ENCODE results near the gene GCC2.
A peak's percentile ranks its signal among the peaks of the same experiment; 100 is the strongest.

The GCC2 gene

GRCh38 chr2:108448678-108449409 lies at the start of gene GCC2:
GCC2 (plus strand) TSS chr2:108449206; CDS start chr2:108449275, 69 bp downstream.
- Mint-ChIP-seq H3K4me3 (peak within 1 kb of the TSS; percentile 90 to 99), H3K4me1 (peaks cover 15 to 34% of the 10 kb centered on the region in 2 donors), H3K9me3 (no peaks in the 10 kb centered on the region), H3K27ac (peak within 1 kb of the TSS; percentile 97), H3K27me3 (no peaks in the 10 kb centered on the region), H3K36me3 (peaks cover 10 to 24% of the 10 kb centered on the region in 2 donors)
- DNase-seq (peak; percentile 95), ATAC-seq (replicated peaks) (peak; percentile 97 to 99)

- Mint-ChIP-seq H3K4me3 (no peak overlapping the region), H3K27ac (no peak overlapping the region), H3K9me3 (peaks cover 20 to 35% of the 10 kb centered on the region in 2 donors), H3K36me3 (peaks cover 2 to 11% of the 10 kb centered on the region in 2 donors), H3K4me1 (no peaks in the 10 kb centered on the region), H3K27me3 (peaks cover 8 to 12% of the 10 kb centered on the region in 2 donors)
- ATAC-seq (replicated peaks) (no peak), DNase-seq (no peak)
These were observed 49.5 kb upstream of the GCC2 start for GRCh38 chr2:108399479-108399878.

GRCh38 chr2:108401800-108402199 lies 47.2 kb upstream of the GCC2 start:
- H3K27ac Mint-ChIP-seq, result no peak overlapping the region
- peaks cover 5 to 16% of the 10 kb centered on the region in 2 donors for H3K36me3 Mint-ChIP-seq
- H3K27me3 Mint-ChIP-seq, result peaks cover 5 to 12% of the 10 kb centered on the region in 2 donors
- DNase-seq (no peak), ATAC-seq (replicated peaks) (no peak)
- no peaks in the 10 kb centered on the region for H3K4me1 Mint-ChIP-seq
- no peak overlapping the region for H3K4me3 Mint-ChIP-seq
- H3K9me3 Mint-ChIP-seq, result peaks cover 28 to 48% of the 10 kb centered on the region in 2 donors

GRCh38 chr2:108403494-108403893 lies 45.5 kb upstream of the GCC2 start:
- ATAC-seq (replicated peaks), result no peak
- H3K27me3 Mint-ChIP-seq, result peaks cover 9 to 22% of the 10 kb centered on the region in 2 donors
- H3K36me3 Mint-ChIP-seq, result peaks cover 3 to 11% of the 10 kb centered on the region in 2 donors
- H3K4me1 Mint-ChIP-seq, result no peaks in the 10 kb centered on the region
- no peak overlapping the region for H3K4me3 Mint-ChIP-seq
- no peak overlapping the region for H3K27ac Mint-ChIP-seq
- peaks cover 23 to 40% of the 10 kb centered on the region in 2 donors for H3K9me3 Mint-ChIP-seq
- no peak for DNase-seq

GRCh38 chr2:108404784-108405397 lies 44.1 kb upstream of the GCC2 start:
- ATAC-seq (replicated peaks) (no peak), DNase-seq (no peak)
- Mint-ChIP-seq H3K4me1 (no peaks in the 10 kb centered on the region), H3K27me3 (peaks cover 15 to 31% of the 10 kb centered on the region in 2 donors), H3K4me3 (no peak overlapping the region), H3K9me3 (peaks cover 16 to 28% of the 10 kb centered on the region in 2 donors), H3K27ac (no peak overlapping the region), H3K36me3 (peaks cover 3 to 5% of the 10 kb centered on the region in 2 donors)

GRCh38 chr2:108407864-108408729 lies 40.9 kb upstream of the GCC2 start:
- Mint-ChIP-seq H3K27ac (no peak overlapping the region), H3K27me3 (peaks cover 10 to 19% of the 10 kb centered on the region in 2 donors), H3K9me3 (peaks cover 13 to 16% of the 10 kb centered on the region in 2 donors), H3K36me3 (peaks cover 3 to 5% of the 10 kb centered on the region in 2 donors), H3K4me3 (no peak overlapping the region), H3K4me1 (no peaks in the 10 kb centered on the region)
- ATAC-seq (replicated peaks), result peak in 1 of 2 donors; percentile 25
- no peak for DNase-seq

- peaks cover 7 to 11% of the 10 kb centered on the region in 2 donors for H3K9me3 Mint-ChIP-seq
- no peaks in the 10 kb centered on the region for H3K4me1 Mint-ChIP-seq
- H3K27me3 Mint-ChIP-seq, result peaks cover 10 to 19% of the 10 kb centered on the region in 2 donors
- DNase-seq, result no peak
- H3K27ac Mint-ChIP-seq, result no peak overlapping the region
- no peak for ATAC-seq (replicated peaks)
- no peak overlapping the region for H3K4me3 Mint-ChIP-seq
- H3K36me3 Mint-ChIP-seq, result peaks cover under 1 to 5% of the 10 kb centered on the region in 2 donors
These were observed 39.2 kb upstream of the GCC2 start for GRCh38 chr2:108409768-108410167.

GRCh38 chr2:108412995-108413710 lies 35.9 kb upstream of the GCC2 start:
- no peak for ATAC-seq (replicated peaks)
- no peaks in the 10 kb centered on the region for H3K9me3 Mint-ChIP-seq
- H3K36me3 Mint-ChIP-seq, result no peaks in the 10 kb centered on the region

GRCh38 chr2:108413711-108414095 lies 35.3 kb upstream of the GCC2 start:
- no peak overlapping the region for H3K4me3 Mint-ChIP-seq
- no peak for DNase-seq

More at GRCh38 chr2:108412995-108413710, 35.9 kb upstream of the GCC2 start:
- Mint-ChIP-seq H3K27ac (no peak overlapping the region), H3K27me3 (peaks cover 5 to 12% of the 10 kb centered on the region in 2 donors), H3K4me1 (no peaks in the 10 kb centered on the region), H3K4me3 (no peak overlapping the region)
- no peak for DNase-seq

GRCh38 chr2:108414256-108414876 lies 34.6 kb upstream of the GCC2 start:
- no peaks in the 10 kb centered on the region for H3K9me3 Mint-ChIP-seq
- ATAC-seq (replicated peaks), result peak in 1 of 2 donors; percentile 27
- H3K36me3 Mint-ChIP-seq, result no peaks in the 10 kb centered on the region
- peaks cover under 1% of the 10 kb centered on the region in 2 donors for H3K27me3 Mint-ChIP-seq
- no peak overlapping the region for H3K27ac Mint-ChIP-seq
- H3K4me3 Mint-ChIP-seq, result no peak overlapping the region
- no peak for DNase-seq
- H3K4me1 Mint-ChIP-seq, result no peaks in the 10 kb centered on the region

More at GRCh38 chr2:108413711-108414095, 35.3 kb upstream of the GCC2 start:
- no peaks in the 10 kb centered on the region for H3K36me3 Mint-ChIP-seq
- H3K27ac Mint-ChIP-seq, result no peak overlapping the region
- no peak for ATAC-seq (replicated peaks)
- H3K27me3 Mint-ChIP-seq, result peaks cover 5 to 7% of the 10 kb centered on the region in 2 donors
- H3K4me1 Mint-ChIP-seq, result no peaks in the 10 kb centered on the region
- H3K9me3 Mint-ChIP-seq, result no peaks in the 10 kb centered on the region

- H3K27me3 Mint-ChIP-seq, result no peaks in the 10 kb centered on the region
- H3K27ac Mint-ChIP-seq, result no peak overlapping the region
- ATAC-seq (replicated peaks) (no peak), DNase-seq (no peak)
- no peak overlapping the region for H3K4me3 Mint-ChIP-seq
- H3K9me3 Mint-ChIP-seq, result no peaks in the 10 kb centered on the region
- H3K36me3 Mint-ChIP-seq, result no peaks in the 10 kb centered on the region
- H3K4me1 Mint-ChIP-seq, result no peaks in the 10 kb centered on the region
These were observed 34.1 kb upstream of the GCC2 start for GRCh38 chr2:108414945-108415344.

GRCh38 chr2:108417254-108417653 lies 31.8 kb upstream of the GCC2 start:
- Mint-ChIP-seq H3K27ac (no peak overlapping the region), H3K4me1 (no peaks in the 10 kb centered on the region), H3K27me3 (peaks cover 0 to 4% of the 10 kb centered on the region in 2 donors), H3K4me3 (no peak overlapping the region), H3K36me3 (no peaks in the 10 kb centered on the region), H3K9me3 (no peaks in the 10 kb centered on the region)
- DNase-seq (no peak), ATAC-seq (replicated peaks) (peak in 1 of 2 donors; percentile 18)

GRCh38 chr2:108418416-108418815 lies 30.6 kb upstream of the GCC2 start:
- Mint-ChIP-seq H3K9me3 (no peaks in the 10 kb centered on the region), H3K4me3 (no peak overlapping the region), H3K27ac (no peak overlapping the region), H3K27me3 (peaks cover 12 to 14% of the 10 kb centered on the region in 2 donors), H3K36me3 (no peaks in the 10 kb centered on the region), H3K4me1 (no peaks in the 10 kb centered on the region)
- no peak for ATAC-seq (replicated peaks)
- DNase-seq, result no peak
